Heart right ventricle (tissue), 16 donors: ENCODE data around the gene CHN2. TPM values are rescaled to one million over a fixed set of nuclear protein-coding genes. Genes with fewer than 3 reads are reported as not detected.
A peak's percentile ranks its signal among the peaks of the same experiment; 100 is the strongest.

Experiments used
- ATAC-seq, 8 donors: fragments of 200-7000 bp; cut with Tn5 transposase; one replicate each; pipeline ENCODE4 v1.9.1; 2020; ENCODE audit warnings: mild to moderate bottlenecking in 8 of 8, moderate library complexity in 8 of 8, moderate number of reproducible peaks in 1 of 8
- DNase-seq, 2 donors: peaks; one replicate each; pipeline ENCODE4 v3.0.0-alpha.2; 2020
- H3K27ac ChIP-seq, 10 donors: fragments of 200-600 bp; sonication (generic) in 2 of 10; one replicate each; pipeline versions ENCODE4 v1.5.0 to v1.8.0; 2020 to 2022; ENCODE audit warnings: mild to moderate bottlenecking in 3 of 10
- H3K27me3 ChIP-seq, 7 donors: fragments of 200-600 bp; one replicate each; pipeline ENCODE4 v1.8.0; 2021 to 2022; ENCODE audit warnings: mild to moderate bottlenecking in 2 of 7
- H3K36me3 ChIP-seq, 9 donors: fragments of 200-600 bp; sonication (generic) in 1 of 9; one replicate each; pipeline versions ENCODE4 v1.5.0 to v1.8.0; 2020 to 2022; ENCODE audit warnings: mild to moderate bottlenecking in 2 of 9
- H3K4me1 ChIP-seq, 9 donors: fragments of 200-600 bp; sonication (generic) in 1 of 9; one replicate each; pipeline versions ENCODE4 v1.5.0 to v1.8.0; 2020 to 2022; ENCODE audit warnings: mild to moderate bottlenecking in 4 of 9
- H3K4me3 ChIP-seq, 10 donors: fragments of 200-600 bp; sonication (generic) in 2 of 10; one replicate each; pipeline versions ENCODE4 v1.5.0 to v1.8.0; 2020 to 2022; ENCODE audit warnings: mild to moderate bottlenecking in 7 of 10, moderate library complexity in 2 of 10
- H3K9me3 ChIP-seq, 11 donors: fragments of 200-600 bp in 10 of 11; sonication (generic) in 2 of 11; one replicate each; pipeline versions ENCODE4 v1.5.0 to v1.8.0; 2013 to 2022; ENCODE audit warnings: mild to moderate bottlenecking in 2 of 11, control low read depth in 1 of 11, moderate library complexity in 1 of 11
- CTCF ChIP-seq, 9 donors: fragments of 200-600 bp; sonication (generic) in 2 of 9; IDR thresholded peaks; one replicate each; pipeline versions ENCODE4 v1.5.0 to v1.8.0; 2021 to 2022; ENCODE audit warnings: antibody characterized with exemption in 9 of 9, mild to moderate bottlenecking in 5 of 9, moderate library complexity in 1 of 9
- WGBS, 2 donors: extraction: QIAGEN DNeasy Blood & Tissue Kit; methylation state at CpG; one replicate each; pipeline ENCODE4 v1.1.7; 2013; ENCODE audit warnings: inconsistent platforms in 1 of 2; 5-methylcytosine and 5-hydroxymethylcytosine counted together
- intact Hi-C, 10 donors: fragments of 100-400 bp; cut with DNase I; formaldehyde crosslinking; loops; one replicate each; pipeline versions ENCODE4 v1.11.1 to v1.14.2; 2022
- polyA plus RNA-seq, 2 donors: library from polyadenylated mRNA; stranded (reverse); fragments of 200-250 nt; gene quantifications; one replicate each; pipeline ENCODE4 v1.2.3, GENCODE V29; 2013
- total RNA-seq, 10 donors: library from RNA; stranded (reverse); fragmentation: NEBNext Ultra II Directional in 3 of 10; extraction: Animal tissue kit (Norgen Biotek cat#: 25700) in 3 of 10; gene quantifications; one replicate each; pipeline versions ENCODE4 v1.2.1 to v1.2.4, GENCODE V29; 2021 to 2023
- donor health status: Arrhythmogenic right ventricular cardiomyopathy.
- donor health status: ischemic (EF 13 %, LVEDD 7.1; RV severe dilation, severe dysfunction).
- donor health status: healthy with polysubstance abuse.
- donor health status: DM: no; HTN: yes; CAD: no.
- donor health status: DM: no; HTN: no; CAD: no.
- donor health status: ischemic (EF 25% LVEDD 6.9; RV normal size, moderate dysfunction).
- donor health status: ischemic (EF 25% LVEDD 5.7; RV mildly dilated, moderate dysfunction).
- donor health status: healthy.
- donor health status: DM: yes; HTN: yes; CAD: no.
- donor health status: Ischemic cardiomyopathy.
- donor health status: ischemic (EF 35%, LVEDD 5.7; RV mildly dilated, moderate dysfunction).
- donor health status: nonischemic (EF 11% LVEDD 7.7; RV severe dilation, severe dysfunction).
- donor health status: DM: yes; HTN: yes; CAD: no.
- donor health status: PGD.
- donor health status: ischemic (EF 29% LVEDD 5.4; RV normal size, mild dysfunction).
- donor health status: nonischemic (EF 23%, LVEDD 6.1; RV moderate dilation, normal function).

The CHN2 gene
- total and polyA plus RNA-seq, 12 donors, result 5.9 to 54.9 (median 22.6) TPM

- TF ChIP-seq CTCF (IDR thresholded peaks at IDR 0.05), result no peak
- Histone ChIP-seq H3K9me3 (no peaks in the 10 kb centered on the region), H3K27ac (no peak overlapping the region), H3K36me3 (no peaks in the 10 kb centered on the region), H3K4me1 (peaks cover 0 to 31% (median 18%) of the 10 kb centered on the region in 9 donors), H3K27me3 (no peaks in the 10 kb centered on the region), H3K4me3 (no peak overlapping the region)
- intact Hi-C loops, result loop anchor here in 1 of 10 donors (5.0 kb wide), 1 partner anchor 33 kb away; no protein-coding TSS in a partner anchor
- WGBS, 2 donors, result 88 to 90% methylated on average over 6 of the region's 6 CpGs
- no peak for ATAC-seq
- no peak for DNase-seq
These were observed 140.9 kb downstream of the CHN2 start for GRCh38 chr7:29335188-29336083.

GRCh38 chr7:29337546-29338116 is 143.1 kb downstream of the CHN2 start:
- Histone ChIP-seq H3K27me3 (no peaks in the 10 kb centered on the region), H3K4me1 (peaks cover 0 to 30% (median 18%) of the 10 kb centered on the region in 9 donors), H3K4me3 (no peak overlapping the region), H3K27ac (peak overlapping the region in 2 of 10 donors; percentile 16 to 41), H3K36me3 (no peaks in the 10 kb centered on the region), H3K9me3 (no peaks in the 10 kb centered on the region)
- TF ChIP-seq CTCF (IDR thresholded peaks at IDR 0.05), result no peak
- ATAC-seq (peak in 7 of 8 donors; percentile 36 to 63 (median 57)), DNase-seq (no peak)
- intact Hi-C loops, result loop anchor here in 1 of 10 donors (5.0 kb wide), 1 partner anchor 35 kb away; no protein-coding TSS in a partner anchor
- 32 to 40% methylated on average over 4 of the region's 4 CpGs for WGBS, 2 donors

DNA sequence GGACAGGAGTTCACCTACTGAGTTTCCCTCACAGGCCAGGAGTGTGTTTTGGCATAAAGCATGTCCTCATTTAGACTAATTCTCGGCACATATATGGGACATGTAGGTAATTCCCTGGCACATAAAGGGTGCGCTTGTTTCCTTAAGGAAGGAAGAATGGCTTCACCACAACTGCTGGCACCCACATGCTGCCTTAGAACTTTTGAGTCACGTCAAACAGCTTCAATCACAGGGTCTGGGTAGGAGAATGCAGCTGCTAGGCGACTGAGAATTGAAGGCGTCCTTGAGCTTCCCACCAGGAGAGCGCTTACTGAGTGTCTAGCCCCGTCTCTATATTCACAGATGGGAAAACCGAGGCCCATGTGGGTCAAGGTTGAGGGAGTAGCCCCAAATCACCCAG is 146.1 kb downstream of the CHN2 start:
- WGBS, 2 donors, result 93 to 95% methylated on average over 8 of the region's 8 CpGs
- H3K36me3 ChIP-seq, result no peaks in the 10 kb centered on the region
- ATAC-seq, result no peak
- H3K27ac ChIP-seq, result no peak overlapping the region
- intact Hi-C loops, result loop anchor here in 2 of 10 donors (10.0 kb wide), 3 partner anchors 146 to 226 kb away; partner anchors contain the start of gene CHN2 (in 1 of the 2)
- DNase-seq, result no peak
- H3K4me3 ChIP-seq, result no peak overlapping the region
- H3K4me1 ChIP-seq, result peaks cover 0 to 35% (median 18%) of the 10 kb centered on the region in 9 donors
- TF ChIP-seq CTCF (IDR thresholded peaks at IDR 0.05), result no peak
- no peaks in the 10 kb centered on the region for H3K27me3 ChIP-seq
- H3K9me3 ChIP-seq, result no peaks in the 10 kb centered on the region

- TF ChIP-seq CTCF (IDR thresholded peaks at IDR 0.05), result no peak
These were observed 146.6 kb downstream of the CHN2 start for GRCh38 chr7:29341156-29341555.

More at GRCh38 chr7:29341156-29341555, 146.6 kb downstream of the CHN2 start:
- WGBS, 2 donors, result 79 to 93% methylated on average over 7 of the region's 7 CpGs
- ATAC-seq, result no peak
- H3K4me1 ChIP-seq, result peaks cover 0 to 35% (median 18%) of the 10 kb centered on the region in 9 donors
- H3K4me3 ChIP-seq, result no peak overlapping the region
- no peaks in the 10 kb centered on the region for H3K36me3 ChIP-seq
- DNase-seq, result no peak
- H3K9me3 ChIP-seq, result no peaks in the 10 kb centered on the region
- no peak overlapping the region for H3K27ac ChIP-seq
- no peaks in the 10 kb centered on the region for H3K27me3 ChIP-seq
- intact Hi-C loops, result loop anchor here in 2 of 10 donors (10.0 kb wide), 3 partner anchors 146 to 226 kb away; partner anchors contain the start of gene CHN2 (in 1 of the 2)
